Amniotic epithelial cell (primary cell): ENCODE data around the gene VSIR.

Source experiments
- DNase-seq: peaks from one replicate; pipeline ENCODE4 v3.0.0-alpha.2; 2010; ENCODE audit warnings: low read depth

The VSIR gene

DNA sequence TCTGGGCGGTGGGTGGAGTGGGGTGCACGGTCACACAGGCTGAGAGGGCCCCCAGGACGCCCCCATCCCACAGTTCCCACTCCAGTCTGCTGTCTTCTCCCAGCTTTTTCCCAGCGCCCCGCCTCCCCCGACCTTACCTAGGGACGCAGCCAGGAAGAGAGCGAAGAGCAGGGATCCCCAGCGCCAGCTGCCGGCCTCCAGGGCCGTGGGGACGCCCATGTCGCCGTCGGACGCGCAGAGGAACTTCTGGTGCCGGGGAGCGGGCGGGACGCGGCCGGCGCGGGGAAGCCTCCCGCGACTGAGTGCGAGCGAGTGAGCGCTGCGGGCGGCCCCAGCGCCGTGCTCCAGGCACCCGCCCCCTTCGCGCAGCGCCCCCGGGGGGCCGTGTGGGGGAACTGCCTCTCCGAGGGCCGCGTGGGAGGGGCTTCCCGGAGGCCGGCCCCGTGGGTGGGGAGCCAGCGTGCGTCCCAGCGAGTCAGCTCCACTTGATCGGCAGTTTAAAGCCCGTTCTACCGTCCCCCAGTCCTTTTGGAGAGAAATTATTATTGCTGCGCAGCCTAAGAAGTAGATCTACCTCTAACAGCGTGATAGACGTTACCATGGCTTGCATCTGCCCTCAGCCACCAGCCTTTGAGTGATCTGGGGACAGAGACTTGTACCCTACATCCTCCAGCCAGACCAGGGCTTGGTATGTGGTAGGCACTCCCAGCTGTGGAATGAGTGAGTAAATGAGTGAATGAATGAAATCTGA, at the start of gene VSIR:
TSS of gene VSIR (minus strand) at position 300 of the 751 bp plus-strand sequence. CDS start at position 219, 81 bp downstream.
- peak; percentile 70 for DNase-seq

DNA sequence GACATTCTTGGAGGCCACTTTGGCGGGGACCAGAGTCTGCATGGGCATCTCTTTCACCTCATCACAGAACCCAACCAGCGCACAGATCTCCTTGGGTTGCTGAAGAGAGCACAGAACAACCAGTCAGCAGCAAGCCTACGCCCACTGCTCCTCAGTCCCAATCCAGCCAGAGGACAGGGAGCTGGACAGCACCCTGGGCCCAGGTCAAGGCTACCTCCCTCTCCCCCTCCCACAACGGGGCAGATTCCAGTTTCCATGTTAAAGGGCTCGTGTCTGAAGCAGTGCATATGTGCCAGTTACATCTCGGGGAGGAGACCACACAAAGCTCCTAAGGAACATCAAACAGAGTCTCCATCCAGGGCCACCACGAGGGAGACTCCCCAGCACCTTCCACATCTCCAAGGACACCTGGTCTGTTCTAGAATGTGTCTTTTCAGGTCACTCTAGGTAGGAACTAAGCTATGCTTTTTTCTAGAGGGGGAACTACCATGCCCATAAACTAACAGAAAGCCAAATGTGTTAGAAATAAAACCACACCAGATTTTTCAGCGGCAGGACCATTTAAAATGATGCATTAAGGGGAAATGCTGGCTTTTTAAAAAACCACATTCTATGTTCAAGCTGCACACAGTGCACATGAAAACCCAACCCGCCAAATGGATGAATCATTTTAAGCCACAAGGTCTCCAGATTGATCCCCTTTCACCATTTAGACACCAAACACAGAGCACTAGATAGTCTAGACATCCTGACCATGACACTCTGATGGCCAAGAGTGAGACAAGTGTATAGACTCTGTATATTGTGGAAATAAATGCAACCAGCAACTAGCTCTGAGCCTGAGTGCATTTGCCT, 48.8 kb upstream of the VSIR start:
- DNase-seq: peak; percentile 48

GRCh38 chr10:71820966-71821365, 47.6 kb upstream of the VSIR start:
- DNase-seq: no peak

GRCh38 chr10:71819985-71820384, 46.7 kb upstream of the VSIR start:
- no peak for DNase-seq

- no peak for DNase-seq
Observed at GRCh38 chr10:71819441-71819861, 46.1 kb upstream of the VSIR start.

GRCh38 chr10:71818674-71819260, 45.4 kb upstream of the VSIR start:
- DNase-seq: no peak

- DNase-seq: no peak
Observed at GRCh38 chr10:71817831-71818655, 44.7 kb upstream of the VSIR start.

GRCh38 chr10:71816936-71817618, 43.8 kb upstream of the VSIR start:
- no peak for DNase-seq

DNA sequence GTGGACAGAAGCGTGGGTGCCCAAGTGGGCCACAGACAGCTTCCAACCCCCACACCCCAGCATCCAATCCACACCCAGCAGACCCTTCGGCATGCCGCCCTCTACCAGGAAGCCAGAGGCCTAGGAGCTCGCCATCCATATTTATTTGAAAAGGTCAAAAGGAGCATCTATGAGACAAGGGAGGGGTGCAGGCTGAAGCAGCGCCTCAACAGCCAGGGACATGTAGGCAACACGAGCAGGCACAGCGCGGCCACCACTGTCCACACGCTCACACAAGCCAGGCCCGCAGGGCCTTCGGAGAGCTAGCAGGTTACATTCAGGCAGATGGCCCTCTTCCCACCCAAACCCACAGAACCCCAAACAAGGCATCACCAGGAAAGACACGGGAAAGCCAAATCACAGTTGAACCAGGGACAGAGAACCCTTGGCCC, 43.1 kb upstream of the VSIR start:
- no peak for DNase-seq

GRCh38 chr10:71815515-71816130, 42.3 kb upstream of the VSIR start:
- no peak for DNase-seq

DNA sequence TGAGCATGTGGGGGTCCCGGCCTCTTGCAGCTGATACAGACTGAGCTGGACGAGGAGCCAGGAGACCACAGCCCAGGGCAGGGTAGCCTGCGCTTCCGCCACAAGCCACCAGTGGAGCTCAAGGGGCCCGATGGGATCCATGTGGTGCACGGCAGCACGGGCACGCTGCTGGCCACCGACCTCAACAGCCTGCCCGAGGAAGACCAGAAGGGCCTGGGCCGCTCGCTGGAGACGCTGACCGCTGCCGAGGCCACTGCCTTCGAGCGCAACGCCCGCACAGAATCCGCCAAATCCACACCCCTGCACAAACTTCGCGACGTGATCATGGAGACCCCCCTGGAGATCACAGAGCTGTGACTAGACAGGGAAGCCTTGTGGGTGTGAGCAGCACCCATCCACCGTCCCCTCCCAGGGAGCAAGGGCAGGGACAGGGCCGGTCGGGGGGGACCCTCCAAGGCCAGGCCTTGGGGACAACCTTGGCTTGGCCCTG, 41.6 kb upstream of the VSIR start:
- DNase-seq: no peak

DNA sequence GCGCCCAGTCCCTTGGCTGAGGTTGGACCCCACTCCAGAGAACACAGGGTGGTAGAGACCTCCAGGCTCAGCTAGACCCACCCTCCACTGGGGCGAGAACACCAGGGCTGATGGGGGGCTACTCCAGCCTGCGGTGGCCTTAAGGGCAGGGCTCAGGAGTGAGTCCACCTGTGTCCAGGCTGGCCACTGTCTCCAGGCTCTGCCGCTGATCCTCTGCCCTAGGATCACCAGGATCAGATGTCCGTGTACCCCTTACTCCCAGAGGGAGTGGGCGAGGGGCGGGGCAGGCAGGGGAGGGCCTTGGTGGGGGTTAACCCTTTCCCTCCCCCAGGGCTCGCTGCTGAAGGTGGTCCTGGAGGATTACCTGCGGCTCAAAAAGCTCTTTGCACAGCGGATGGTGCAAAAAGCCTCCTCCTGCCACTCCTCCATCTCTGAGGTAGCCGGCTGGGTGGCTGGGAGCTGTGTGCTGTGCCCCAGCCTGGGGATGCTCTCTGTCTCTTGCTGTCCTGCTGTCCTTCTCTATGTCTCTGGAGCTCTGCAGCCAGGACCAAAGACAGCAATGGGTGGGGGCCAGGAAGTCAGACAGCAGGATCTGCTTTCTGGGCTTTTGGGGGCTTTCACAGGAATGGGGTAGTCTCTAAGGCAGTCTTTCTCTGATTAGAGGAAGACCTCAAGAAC, 39.7 kb upstream of the VSIR start:
- no peak for DNase-seq

- DNase-seq: peak; percentile 33
Observed at GRCh38 chr10:71812016-71812912, 38.9 kb upstream of the VSIR start.

- no peak for DNase-seq
Observed at GRCh38 chr10:71811351-71811750, 38.0 kb upstream of the VSIR start.

- DNase-seq: no peak
Observed at GRCh38 chr10:71810048-71810750, 36.9 kb upstream of the VSIR start.

GRCh38 chr10:71809628-71810027, 36.3 kb upstream of the VSIR start:
- DNase-seq: no peak

DNA sequence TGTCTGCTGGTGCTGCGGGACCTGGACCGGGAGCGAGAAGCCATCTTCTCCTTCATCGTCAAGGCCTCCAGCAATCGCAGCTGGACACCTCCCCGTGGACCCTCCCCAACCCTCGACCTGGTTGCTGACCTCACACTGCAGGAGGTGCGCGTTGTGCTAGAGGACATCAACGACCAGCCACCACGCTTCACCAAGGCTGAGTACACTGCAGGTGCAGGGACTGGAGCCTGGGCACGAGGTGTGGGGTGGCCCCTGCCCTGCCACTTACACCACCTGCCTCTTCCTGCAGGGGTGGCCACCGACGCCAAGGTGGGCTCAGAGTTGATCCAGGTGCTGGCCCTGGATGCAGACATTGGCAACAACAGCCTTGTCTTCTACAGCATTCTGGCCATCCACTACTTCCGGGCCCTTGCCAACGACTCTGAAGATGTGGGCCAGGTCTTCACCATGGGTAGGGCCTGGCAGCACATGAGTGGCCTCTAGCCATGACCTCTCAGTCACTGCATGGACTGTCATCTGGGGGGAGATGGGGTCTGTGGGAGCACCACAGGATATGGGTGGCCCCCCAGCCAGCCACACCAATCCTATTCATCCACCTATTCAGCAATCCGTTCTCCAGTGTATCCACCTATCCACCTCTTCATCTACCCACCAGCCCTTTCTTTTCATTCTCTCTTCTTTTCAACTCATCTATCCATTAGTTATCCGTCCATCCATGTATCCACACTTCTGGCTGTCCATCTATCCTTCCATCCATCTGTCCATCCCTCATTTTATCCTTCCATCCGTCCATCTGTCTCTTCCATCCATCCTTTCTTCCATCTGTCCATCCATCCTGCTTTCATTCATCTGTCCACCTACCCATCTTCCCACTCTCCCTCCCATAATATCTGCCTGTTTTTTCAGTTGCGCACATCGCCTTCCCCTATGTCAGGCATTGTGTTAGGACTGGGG, 34.5 kb upstream of the VSIR start:
- no peak for DNase-seq
